Vagina (tissue), 2 donors: ENCODE measurements around the gene CARM1. TPM values are rescaled to one million over a fixed set of nuclear protein-coding genes. Genes with fewer than 3 reads are reported as not detected.

Source experiments
- DNase-seq, 2 donors: peaks; one replicate each; pipeline ENCODE4 v3.0.0-alpha.2; 2017; ENCODE audit errors: extremely low spot score in 2 of 2
- H3K27ac ChIP-seq: fragments of 200-600 bp; sonication (generic); one replicate; pipeline ENCODE4 v1.5.1; 2019
- H3K27me3 ChIP-seq: fragments of 200-600 bp; sonication (generic); one replicate; pipeline ENCODE4 v1.5.1; 2019
- H3K36me3 ChIP-seq, 2 donors: fragments of 200-600 bp; sonication (generic); one replicate each; pipeline ENCODE4 v1.5.1; 2017 to 2019
- H3K4me1 ChIP-seq: fragments of 200-600 bp; sonication (generic); one replicate; pipeline ENCODE4 v1.5.1; 2019
- H3K4me3 ChIP-seq, 2 donors: fragments of 200-600 bp; sonication (generic); 1 replicate in 1 of 2; 2 replicates in 1 of 2; pipeline ENCODE4 v1.5.1; 2016 to 2019
- H3K9me3 ChIP-seq: fragments of 200-600 bp; sonication (generic); one replicate; pipeline ENCODE4 v1.5.1; 2019
- CTCF ChIP-seq, 3 experiments: fragments of 450-650 bp in 2 of 3; fragments of 200-600 bp in 1 of 3; sonication (generic) in 1 of 3; IDR thresholded peaks; one replicate each; pipeline ENCODE4 v1.5.1; 2017 to 2019; ENCODE audit warnings: antibody characterized with exemption in 3 of 3, mild to moderate bottlenecking in 2 of 3, moderate library complexity in 2 of 3
- POLR2A ChIP-seq, 2 donors: fragments of 450-650 bp; IDR thresholded peaks; one replicate each; pipeline ENCODE4 v1.6.1; 2017; ENCODE audit warnings: antibody characterized with exemption in 2 of 2, mild to moderate bottlenecking in 2 of 2, moderate library complexity in 2 of 2
- POLR2AphosphoS5 ChIP-seq, 2 donors: sonication (generic); formaldehyde crosslinking; IDR thresholded peaks; one replicate each; pipeline ENCODE4 v1.9.0; 2017; ENCODE audit warnings: antibody characterized with exemption in 2 of 2, mild to moderate bottlenecking in 2 of 2, low read depth in 1 of 2; ENCODE audit not compliant: insufficient read depth in 1 of 2
- intact Hi-C: fragments of 100-400 bp; cut with DNase I; formaldehyde crosslinking; loops from one replicate; pipeline ENCODE4 v1.15.1; 2023
- total RNA-seq: library from RNA; depleted of rRNA; stranded (reverse); fragments of >200 nt; gene quantifications from one replicate; pipeline ENCODE4 v1.2.3, GENCODE V29; 2016

CARM1 gene
- total RNA-seq, 1 donor from 2014 or later = 28.2 TPM

DNA sequence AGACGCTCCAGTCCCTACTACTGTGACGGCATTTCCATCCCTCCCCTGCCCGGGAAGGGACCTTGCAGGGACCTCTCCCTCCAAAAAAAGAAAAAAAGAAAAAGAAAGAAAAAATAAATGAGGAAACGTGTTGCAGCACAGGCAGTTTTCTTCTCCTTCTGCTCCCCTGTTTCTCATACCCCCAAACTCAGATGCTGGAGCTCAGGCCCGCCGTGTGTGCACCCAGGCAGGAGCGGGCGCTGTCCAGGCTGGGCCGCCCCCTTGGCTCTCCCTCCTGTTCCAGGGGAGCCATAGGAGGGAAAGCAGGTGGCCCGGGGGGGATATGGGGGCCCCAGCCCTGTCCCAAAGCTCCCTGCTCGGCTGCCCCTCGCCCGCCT lies 51.3 kb downstream of the CARM1 start:
- H3K27me3 ChIP-seq = no peaks in the 10 kb centered on the region
- intact Hi-C loops = loop anchor here (10.0 kb wide), 1 partner anchor 48 kb away; the partner anchor contains the start of gene CARM1
- no peak overlapping the region for H3K27ac ChIP-seq
- peaks cover 9% of the 10 kb centered on the region for H3K4me1 ChIP-seq
- DNase-seq = no peak
- no peak overlapping the region for H3K4me3 ChIP-seq
- peaks cover 4 to 39% of the 10 kb centered on the region in 2 donors for H3K36me3 ChIP-seq
- TF ChIP-seq POLR2AphosphoS5 (IDR thresholded peaks at IDR 0.05; ENCODE audit: insufficient read depth in 1 of 2, low read depth in 1 of 2) (no peak), CTCF (IDR thresholded peaks at IDR 0.05) (no peak), POLR2A (IDR thresholded peaks at IDR 0.05) (no peak)
- H3K9me3 ChIP-seq = no peaks in the 10 kb centered on the region

DNA sequence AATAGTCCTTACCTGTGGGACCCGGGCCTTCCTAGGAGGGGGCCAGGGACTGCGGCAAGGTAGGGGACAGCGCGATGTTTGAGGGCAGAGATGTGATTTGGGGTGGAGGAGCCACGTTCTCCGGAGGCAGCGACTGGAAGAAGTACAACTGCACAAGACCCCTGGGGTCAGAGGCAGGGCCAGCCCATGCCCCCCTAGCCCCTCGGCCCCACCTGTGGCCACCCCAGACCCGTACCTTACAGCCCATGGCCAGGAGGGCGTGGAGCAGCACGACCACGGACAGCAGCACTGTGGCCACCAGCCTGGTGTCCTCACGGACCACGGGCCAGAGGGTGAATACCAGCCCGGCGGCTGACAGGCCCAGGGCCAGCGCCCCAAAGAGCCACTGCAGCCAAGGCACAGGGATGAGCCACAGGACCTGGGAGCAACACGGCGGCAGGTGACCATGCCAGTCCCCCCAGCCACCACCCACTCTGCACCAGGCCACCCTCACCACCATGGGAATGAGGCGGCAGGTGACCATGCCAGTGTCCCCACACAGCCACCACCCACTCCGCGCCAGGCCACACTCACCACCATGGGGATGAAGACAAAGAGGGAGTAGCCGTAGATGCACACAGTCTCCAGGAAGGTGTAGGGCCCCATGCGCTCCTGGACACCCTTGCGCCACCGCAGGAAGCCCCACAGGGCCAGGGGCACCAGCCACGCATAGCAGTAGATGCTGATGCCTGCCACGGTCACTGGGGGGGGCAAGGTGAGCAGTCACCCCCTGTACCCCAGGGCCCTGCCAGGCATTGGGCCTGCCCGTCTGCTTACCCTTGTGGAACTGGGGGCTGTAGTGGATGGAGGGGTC lies 52.1 kb downstream of the CARM1 start:
- H3K4me3 ChIP-seq = no peak overlapping the region
- no peak overlapping the region for H3K27ac ChIP-seq
- peaks cover 4 to 39% of the 10 kb centered on the region in 2 donors for H3K36me3 ChIP-seq
- H3K4me1 ChIP-seq = peaks cover 15% of the 10 kb centered on the region
- intact Hi-C loops = loop anchor here (10.0 kb wide), 1 partner anchor 49 kb away; the partner anchor contains the start of gene CARM1
- no peak for DNase-seq
- H3K27me3 ChIP-seq = no peaks in the 10 kb centered on the region
- no peaks in the 10 kb centered on the region for H3K9me3 ChIP-seq
- no peak for TF ChIP-seq CTCF (IDR thresholded peaks at IDR 0.05)

- TF ChIP-seq CTCF (IDR thresholded peaks at IDR 0.05) = no peak
- TF ChIP-seq POLR2A (IDR thresholded peaks at IDR 0.05) = no peak
- no peak for TF ChIP-seq POLR2AphosphoS5 (IDR thresholded peaks at IDR 0.05; ENCODE audit: insufficient read depth in 1 of 2, low read depth in 1 of 2)
- intact Hi-C loops = loop anchor here (10.0 kb wide), 1 partner anchor 50 kb away; the partner anchor contains the start of gene CARM1
Measured at GRCh38 chr19:10924597-10924996, 53.2 kb downstream of the CARM1 start.

DNA sequence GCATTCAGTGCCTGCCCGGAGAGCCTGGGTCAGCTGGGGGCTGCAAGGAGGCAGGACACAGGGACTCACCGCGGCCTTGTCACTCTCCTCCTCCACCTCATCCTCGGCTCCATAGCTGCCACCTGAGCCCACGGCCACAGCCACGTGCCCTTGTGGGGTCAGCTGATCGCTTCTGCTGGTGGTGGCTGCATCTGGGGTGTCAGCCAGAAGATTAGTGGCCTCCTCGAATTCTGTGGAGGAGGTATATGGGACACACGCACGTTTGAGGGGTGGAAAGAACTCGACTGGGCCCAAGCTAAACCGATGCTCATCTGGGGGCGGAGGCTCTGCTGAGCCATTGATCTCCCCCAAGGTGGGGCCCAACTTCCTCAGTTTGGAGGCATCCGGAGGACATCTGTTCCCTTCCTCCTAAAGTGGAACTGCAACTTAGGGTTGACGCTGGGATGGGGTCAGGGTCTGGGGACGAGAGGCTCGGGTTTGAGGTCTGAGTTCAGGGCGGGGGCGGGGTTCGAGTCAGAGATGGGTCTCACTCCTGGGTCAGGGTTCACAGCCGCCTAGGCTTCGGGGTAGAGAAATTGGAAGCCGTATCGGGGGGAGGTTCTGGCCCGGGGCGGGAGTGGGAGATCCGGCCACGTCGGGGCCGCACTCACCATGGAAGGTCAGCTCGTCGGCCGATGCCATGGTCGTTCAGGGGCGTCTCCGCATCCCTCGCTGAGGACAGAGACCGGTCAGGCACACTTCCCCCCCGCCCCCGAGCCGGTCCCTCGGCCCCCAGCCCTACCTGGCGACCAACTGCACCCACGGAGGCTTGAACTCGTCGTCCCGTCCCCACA lies 56.6 kb downstream of the CARM1 start:
- no peak for DNase-seq
- Histone ChIP-seq H3K9me3 (no peaks in the 10 kb centered on the region), H3K27me3 (no peaks in the 10 kb centered on the region), H3K4me3 (peak overlapping the region; percentile 71 to 73), H3K36me3 (peaks cover 0 to 11% of the 10 kb centered on the region in 2 donors), H3K27ac (peak overlapping the region; percentile 93), H3K4me1 (peaks cover 24% of the 10 kb centered on the region)
- intact Hi-C loops = loop anchor here (10.0 kb wide), 1 partner anchor 53 kb away; the partner anchor contains the start of gene CARM1
- TF ChIP-seq CTCF (IDR thresholded peaks at IDR 0.05) (no peak), POLR2AphosphoS5 (IDR thresholded peaks at IDR 0.05; ENCODE audit: insufficient read depth in 1 of 2, low read depth in 1 of 2) (no peak), POLR2A (IDR thresholded peaks at IDR 0.05) (no peak)

More at GRCh38 chr19:10924597-10924996, 53.2 kb downstream of the CARM1 start:
- H3K4me1 ChIP-seq = peaks cover 19% of the 10 kb centered on the region
- H3K36me3 ChIP-seq = peaks cover under 1 to 28% of the 10 kb centered on the region in 2 donors
- no peak overlapping the region for H3K27ac ChIP-seq
- H3K27me3 ChIP-seq = no peaks in the 10 kb centered on the region
- H3K9me3 ChIP-seq = no peaks in the 10 kb centered on the region
- H3K4me3 ChIP-seq = no peak overlapping the region
- DNase-seq = no peak
